OCI-LY1 (cell line): ENCODE data around the gene MXD4.

Source experiments
- H2AFZ ChIP-seq: fragments of 200-600 bp; sonication (generic), shearing (Covaris generic); 2 replicates; pipeline ENCODE4 v1.6.0; 2014; ENCODE audit warnings: antibody characterized with exemption, mild to moderate bottlenecking, low read length
- H3F3A ChIP-seq: fragments of 200-600 bp; sonication (generic), shearing (Covaris generic); 2 replicates; pipeline ENCODE4 v1.6.0; 2014; ENCODE audit warnings: mild to moderate bottlenecking, antibody characterized with exemption, low read length, moderate library complexity; ENCODE audit not compliant: insufficient read depth
- H3K27ac ChIP-seq: fragments of 200-600 bp; sonication (generic); 2 replicates; pipeline ENCODE4 v1.5.1; 2014; ENCODE audit warnings: low read length, mixed run types, mild to moderate bottlenecking, low read depth; ENCODE audit not compliant: poor library complexity, severe bottlenecking
- H3K27me3 ChIP-seq: fragments of 200-600 bp; sonication (generic); 2 replicates; pipeline ENCODE4 v1.6.0; 2014; ENCODE audit warnings: antibody characterized with exemption, mild to moderate bottlenecking, low read length, moderate library complexity; ENCODE audit not compliant: insufficient read depth
- H3K36me3 ChIP-seq: fragments of 200-600 bp; sonication (generic); 2 replicates; pipeline ENCODE4 v1.6.1; 2014; ENCODE audit warnings: mild to moderate bottlenecking, antibody characterized with exemption, low read length, moderate library complexity, mixed read lengths; ENCODE audit not compliant: insufficient read depth
- H3K4me1 ChIP-seq: fragments of 200-600 bp; sonication (generic); 2 replicates; pipeline ENCODE4 v1.5.1; 2014; ENCODE audit warnings: mild to moderate bottlenecking, low read length, moderate library complexity; ENCODE audit not compliant: insufficient read depth, severe bottlenecking
- H3K4me2 ChIP-seq: fragments of 200-600 bp; sonication (generic), shearing (Covaris generic); 2 replicates; pipeline ENCODE4 v1.6.1; 2014; ENCODE audit warnings: low read length
- H3K4me3 ChIP-seq: fragments of 200-600 bp; sonication (generic); 2 replicates; pipeline ENCODE4 v1.5.1; 2014; ENCODE audit warnings: low read length, low read depth, mild to moderate bottlenecking, mixed read lengths; ENCODE audit not compliant: poor library complexity, severe bottlenecking
- H3K79me2 ChIP-seq: fragments of 200-600 bp; shearing (Covaris generic); 2 replicates; pipeline ENCODE4 v1.6.1; 2016; ENCODE audit warnings: mixed run types, low read length, mixed read lengths; ENCODE audit not compliant: insufficient read depth
- H3K9ac ChIP-seq: fragments of 200-600 bp; sonication (generic), shearing (Covaris generic); 2 replicates; pipeline ENCODE4 v1.6.1; 2014; ENCODE audit warnings: mild to moderate bottlenecking, low read length, mixed read lengths
- H3K9me2 ChIP-seq: fragments of 200-600 bp; sonication (generic), shearing (Covaris generic); 2 replicates; pipeline ENCODE4 v1.6.1; 2014; ENCODE audit warnings: low read depth, mild to moderate bottlenecking, low read length, mixed read lengths
- H3K9me3 ChIP-seq: fragments of 200-600 bp; shearing (Covaris generic); 2 replicates; pipeline ENCODE4 v1.6.1; 2014; ENCODE audit warnings: low read length, mixed read lengths
- H4K20me1 ChIP-seq: fragments of 200-600 bp; sonication (generic), shearing (Covaris generic); 2 replicates; pipeline ENCODE4 v1.6.0; 2016; ENCODE audit warnings: mild to moderate bottlenecking, low read length; ENCODE audit not compliant: insufficient read depth
- EZH2 ChIP-seq: fragments of 200-600 bp; sonication (generic), shearing (Covaris generic); IDR thresholded peaks from 2 replicates; pipeline ENCODE4 v1.8.0; 2017; ENCODE audit warnings: borderline replicate concordance, mixed run types, mild to moderate bottlenecking, antibody characterized with exemption, low read length, moderate library complexity, mixed read lengths
- TF ChIP-seq, protein P1 (sequence below): fragments of 200-600 bp; sonication (generic), shearing (Covaris generic); IDR thresholded peaks from 2 replicates; pipeline ENCODE4 v1.5.1; 2017; ENCODE audit warnings: mild to moderate bottlenecking, antibody characterized with exemption, low read length, moderate library complexity, mixed read lengths

MXD4 gene

DNA sequence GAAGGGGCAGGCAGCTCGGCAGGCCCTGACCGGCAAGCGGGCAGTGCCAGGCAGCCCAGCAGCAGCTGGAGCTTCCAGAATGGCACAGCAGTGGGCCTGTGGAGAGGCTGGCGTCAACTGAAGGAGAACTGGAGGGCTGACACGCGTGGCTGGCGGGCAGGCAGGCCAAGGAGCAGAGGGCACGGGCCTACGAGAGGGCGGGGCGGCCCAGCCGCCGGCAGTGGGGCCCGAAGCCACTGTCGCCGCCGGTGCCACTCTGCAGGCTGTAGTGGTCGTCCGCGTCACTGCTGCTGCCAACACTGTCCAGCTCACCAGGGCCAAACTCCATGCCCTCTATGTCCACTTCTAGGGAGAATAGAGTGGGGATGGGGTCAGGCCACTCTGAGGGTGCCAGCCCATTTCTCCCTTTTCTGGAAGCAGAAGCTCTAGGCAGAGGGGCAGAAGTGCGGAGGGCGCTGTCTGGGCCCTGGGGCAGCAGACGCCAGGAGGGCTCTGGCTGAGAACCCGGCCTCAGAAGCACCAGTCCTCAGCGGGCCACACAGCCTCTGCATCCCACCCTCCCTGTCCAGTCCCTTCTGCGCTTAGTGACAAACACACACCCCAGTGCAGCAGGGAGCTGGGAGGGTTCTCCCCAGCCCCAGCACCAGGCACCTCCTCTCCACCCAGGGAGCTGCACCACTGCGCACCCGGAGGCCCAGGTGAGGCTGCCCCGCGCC lies 11.4 kb downstream of the MXD4 start:
- H2AFZ ChIP-seq = no peak overlapping the region
- no peaks in the 10 kb centered on the region for H4K20me1 ChIP-seq
- H3K4me3 ChIP-seq = no peak overlapping the region
- no peak overlapping the region for H3K27ac ChIP-seq
- H3K9me3 ChIP-seq = no peaks in the 10 kb centered on the region
- no peaks in the 10 kb centered on the region for H3K79me2 ChIP-seq
- H3K9ac ChIP-seq = no peak overlapping the region
- no peaks in the 10 kb centered on the region for H3K36me3 ChIP-seq
- no peak overlapping the region for H3K4me2 ChIP-seq
- H3K27me3 ChIP-seq = no peaks in the 10 kb centered on the region
- H3F3A ChIP-seq = no peaks in the 10 kb centered on the region
- TF ChIP-seq, protein P1, sequence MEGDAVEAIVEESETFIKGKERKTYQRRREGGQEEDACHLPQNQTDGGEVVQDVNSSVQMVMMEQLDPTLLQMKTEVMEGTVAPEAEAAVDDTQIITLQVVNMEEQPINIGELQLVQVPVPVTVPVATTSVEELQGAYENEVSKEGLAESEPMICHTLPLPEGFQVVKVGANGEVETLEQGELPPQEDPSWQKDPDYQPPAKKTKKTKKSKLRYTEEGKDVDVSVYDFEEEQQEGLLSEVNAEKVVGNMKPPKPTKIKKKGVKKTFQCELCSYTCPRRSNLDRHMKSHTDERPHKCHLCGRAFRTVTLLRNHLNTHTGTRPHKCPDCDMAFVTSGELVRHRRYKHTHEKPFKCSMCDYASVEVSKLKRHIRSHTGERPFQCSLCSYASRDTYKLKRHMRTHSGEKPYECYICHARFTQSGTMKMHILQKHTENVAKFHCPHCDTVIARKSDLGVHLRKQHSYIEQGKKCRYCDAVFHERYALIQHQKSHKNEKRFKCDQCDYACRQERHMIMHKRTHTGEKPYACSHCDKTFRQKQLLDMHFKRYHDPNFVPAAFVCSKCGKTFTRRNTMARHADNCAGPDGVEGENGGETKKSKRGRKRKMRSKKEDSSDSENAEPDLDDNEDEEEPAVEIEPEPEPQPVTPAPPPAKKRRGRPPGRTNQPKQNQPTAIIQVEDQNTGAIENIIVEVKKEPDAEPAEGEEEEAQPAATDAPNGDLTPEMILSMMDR = no peak
- no peak for TF ChIP-seq EZH2
- no peaks in the 10 kb centered on the region for H3K4me1 ChIP-seq
- H3K9me2 ChIP-seq = no peaks in the 10 kb centered on the region

DNA sequence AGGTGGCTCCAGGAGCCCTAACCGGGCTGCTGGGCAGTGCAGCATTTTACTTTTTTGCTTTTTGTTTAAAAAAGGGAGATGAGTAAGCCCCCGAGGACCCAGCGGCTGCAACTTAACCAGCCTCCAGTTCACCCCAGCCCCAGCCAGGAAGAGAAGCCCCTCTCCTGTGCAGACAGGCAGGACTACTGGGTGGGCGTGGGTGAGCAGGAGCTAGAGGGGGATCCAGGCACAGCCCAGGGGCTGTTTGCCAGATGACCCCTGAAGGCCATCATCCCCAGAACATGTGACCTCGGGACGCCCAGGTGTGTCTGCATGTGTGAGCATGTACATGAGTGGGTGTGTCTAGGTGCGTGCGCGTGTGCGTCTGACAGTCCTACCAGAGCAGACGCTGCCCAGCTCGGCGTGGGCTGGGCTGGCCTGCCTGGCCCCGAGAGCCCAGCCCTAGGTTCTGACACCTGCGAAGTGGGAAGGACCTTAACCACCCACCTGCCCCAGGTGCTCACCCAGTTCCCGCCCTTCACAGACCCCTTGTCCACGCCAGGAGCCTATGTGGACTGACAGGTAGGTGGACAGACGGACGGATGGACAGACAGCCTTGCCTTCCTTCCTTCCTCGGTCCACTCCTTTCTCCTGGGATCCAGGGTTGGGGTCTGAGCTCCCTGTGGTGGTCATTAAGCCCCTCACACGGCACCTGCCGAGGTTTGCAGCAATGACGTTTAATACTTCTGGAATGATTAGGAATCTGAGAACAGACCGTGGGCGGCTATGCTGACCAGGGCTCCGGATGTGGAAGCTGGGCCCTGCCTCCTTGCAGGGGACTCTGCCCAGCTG lies 12.2 kb downstream of the MXD4 start:
- Histone ChIP-seq H3K27ac (no peak overlapping the region), H3F3A (no peaks in the 10 kb centered on the region), H3K4me3 (no peak overlapping the region), H3K36me3 (no peaks in the 10 kb centered on the region), H3K9me3 (no peaks in the 10 kb centered on the region), H3K4me1 (no peaks in the 10 kb centered on the region), H3K4me2 (no peak overlapping the region), H4K20me1 (no peaks in the 10 kb centered on the region), H3K27me3 (no peaks in the 10 kb centered on the region), H3K79me2 (no peaks in the 10 kb centered on the region), H3K9me2 (no peaks in the 10 kb centered on the region), H3K9ac (no peak overlapping the region), H2AFZ (no peak overlapping the region)
- no peak for TF ChIP-seq EZH2
- TF ChIP-seq, protein P1 = no peak

DNA sequence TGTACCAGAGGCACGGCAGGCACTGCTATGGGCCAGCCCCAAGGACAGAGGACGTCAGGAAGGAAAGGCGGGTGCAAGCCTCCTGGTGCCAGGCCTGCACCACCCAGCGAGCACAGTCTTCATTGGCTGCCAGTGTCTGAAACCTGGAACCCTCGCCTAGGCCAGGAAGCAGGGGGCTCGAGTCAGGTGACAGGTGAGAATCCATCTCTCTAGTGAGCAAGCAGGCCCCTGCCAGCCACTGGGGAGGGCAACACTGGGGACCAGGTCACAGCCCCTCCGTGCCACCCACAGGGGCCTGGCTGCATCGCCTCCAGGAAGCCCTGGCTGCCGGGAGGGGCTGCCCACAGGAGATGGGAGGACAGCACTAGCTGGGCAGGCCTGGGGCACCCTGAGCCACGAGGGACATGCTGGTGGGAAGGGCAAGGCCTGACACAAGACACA lies 13.1 kb downstream of the MXD4 start:
- Histone ChIP-seq H3K27me3 (no peaks in the 10 kb centered on the region), H3K9ac (no peak overlapping the region), H3K36me3 (no peaks in the 10 kb centered on the region), H3K9me3 (no peaks in the 10 kb centered on the region), H3K27ac (no peak overlapping the region), H3K79me2 (no peaks in the 10 kb centered on the region), H3F3A (no peaks in the 10 kb centered on the region), H3K4me3 (no peak overlapping the region), H2AFZ (no peak overlapping the region), H3K9me2 (no peaks in the 10 kb centered on the region), H4K20me1 (no peaks in the 10 kb centered on the region), H3K4me2 (no peak overlapping the region), H3K4me1 (peaks cover under 1% of the 10 kb centered on the region)
- TF ChIP-seq, protein P1 = no peak
- no peak for TF ChIP-seq EZH2
